Stimulated activated CD4-positive, alpha-beta T cell treated with anti-CD3 and anti-CD28 coated beads, Interleukin-4, amount 100 ng/mL, for 4 hours (primary cell): ENCODE data around the gene EHMT2.
A peak's percentile ranks its signal among the peaks of the same experiment; 100 is the strongest.
"Not testable (repeated sequence)": the region's sequence is repeated elsewhere in the genome, so short reads cannot be mapped to it uniquely, and the experiment has no call there.

Source experiments
- DNase-seq, 2 experiments: peaks; one replicate each; pipeline ENCODE4 v3.0.0-alpha.2; 2020

The EHMT2 gene

GRCh38 chr6:31897612-31898382 is at the start of gene EHMT2:
Gene EHMT2, minus strand, starts transcription at chr6:31897698. Its CDS starts 21 bp downstream, at chr6:31897677.
- DNase-seq, result peak; percentile 79 to 84

- DNase-seq, result no peak
Observed at GRCh38 chr6:31947070-31947675, 49.7 kb upstream of the EHMT2 start.

GRCh38 chr6:31946370-31946885 is 48.9 kb upstream of the EHMT2 start:
- DNase-seq, result no peak

- no peak for DNase-seq
Observed at GRCh38 chr6:31945507-31946369, 48.2 kb upstream of the EHMT2 start, which contains the start of gene CFB. Gene CFB, plus strand, starts transcription at chr6:31946095. Its CDS starts 127 bp downstream, at chr6:31946222.

GRCh38 chr6:31945154-31945506 is 47.6 kb upstream of the EHMT2 start:
- DNase-seq, result no peak

- DNase-seq, result no peak
Observed at GRCh38 chr6:31943742-31944141, 46.2 kb upstream of the EHMT2 start.

GRCh38 chr6:31940256-31940664 is 42.8 kb upstream of the EHMT2 start:
- DNase-seq, result no peak

GRCh38 chr6:31935823-31936222 is 38.3 kb upstream of the EHMT2 start:
- no peak for DNase-seq

GRCh38 chr6:31935021-31935420 is 37.5 kb upstream of the EHMT2 start:
- DNase-seq, result no peak

GRCh38 chr6:31933537-31933936 is 36.0 kb upstream of the EHMT2 start:
- DNase-seq, result no peak

- DNase-seq, result not testable (repeated sequence)
Observed at GRCh38 chr6:31932137-31932536, 34.6 kb upstream of the EHMT2 start.

GRCh38 chr6:31930962-31931361 is 33.5 kb upstream of the EHMT2 start:
- no peak for DNase-seq

- DNase-seq, result no peak
Observed at GRCh38 chr6:31928672-31928939, 31.1 kb upstream of the EHMT2 start.

- no peak for DNase-seq
Observed at GRCh38 chr6:31927863-31928671, 30.6 kb upstream of the EHMT2 start.

- DNase-seq, result no peak
Observed at GRCh38 chr6:31927242-31927862, 29.9 kb upstream of the EHMT2 start, which contains the start of gene C2. Gene C2, plus strand, starts transcription at chr6:31927717. Its CDS starts 36 bp downstream, at chr6:31927753.

GRCh38 chr6:31922942-31923341 is 25.4 kb upstream of the EHMT2 start:
- DNase-seq, result peak in 1 of 2 experiments; percentile 9

GRCh38 chr6:31920811-31921210 is 23.3 kb upstream of the EHMT2 start:
- no peak for DNase-seq

GRCh38 chr6:31919624-31920303 is 22.3 kb upstream of the EHMT2 start:
- no peak for DNase-seq

- no peak for DNase-seq
Observed at GRCh38 chr6:31918069-31918720, 20.7 kb upstream of the EHMT2 start.

- DNase-seq, result no peak
Observed at GRCh38 chr6:31915756-31916155, 18.3 kb upstream of the EHMT2 start.

GRCh38 chr6:31915351-31915750 is 17.9 kb upstream of the EHMT2 start:
- no peak for DNase-seq
